Measurements from ENCODE around the gene ST6GALNAC3. TPM values are rescaled to one million over a fixed set of nuclear protein-coding genes. Genes with fewer than 3 reads are reported as not detected.
A peak's percentile ranks its signal among the peaks of the same experiment; 100 is the strongest.
"Not testable (repeated sequence)": the region's sequence is repeated elsewhere in the genome, so short reads cannot be mapped to it uniquely, and the experiment has no call there.

ST6GALNAC3 gene
- total RNA-seq, 1 donor from 2014 or later, result 22.0 TPM

DNA sequence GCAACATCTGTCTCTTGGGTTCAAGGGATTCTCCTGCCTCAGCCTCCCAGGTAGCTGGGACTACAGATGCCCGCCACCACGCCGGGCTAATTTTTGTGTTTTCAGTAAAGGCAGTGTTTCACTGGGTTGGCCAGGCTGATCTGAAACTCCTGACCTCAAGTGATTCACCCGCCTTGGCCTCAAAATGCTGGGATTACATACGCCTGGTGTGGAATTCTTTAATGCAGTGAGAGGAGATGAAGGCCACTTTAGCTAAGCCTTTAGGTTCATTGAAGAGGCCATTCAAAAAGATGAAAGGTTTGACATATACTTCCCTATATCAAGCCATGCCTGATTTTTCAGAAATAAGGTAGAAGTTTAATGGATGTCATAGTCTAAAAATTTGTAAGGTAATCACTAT, 162.7 kb downstream of the ST6GALNAC3 start:
- Mint-ChIP-seq H3K9me3 (peaks cover 5% of the 10 kb centered on the region), H3K27ac (ENCODE audit: unreplicated experiment) (no peak overlapping the region), H3K27me3 (ENCODE audit: low read depth) (no peaks in the 10 kb centered on the region), H3K4me3 (no peak overlapping the region), H3K36me3 (ENCODE audit: low read depth) (no peaks in the 10 kb centered on the region), H3K4me1 (peaks cover 30% of the 10 kb centered on the region)
- TF ChIP-seq, protein P1, sequence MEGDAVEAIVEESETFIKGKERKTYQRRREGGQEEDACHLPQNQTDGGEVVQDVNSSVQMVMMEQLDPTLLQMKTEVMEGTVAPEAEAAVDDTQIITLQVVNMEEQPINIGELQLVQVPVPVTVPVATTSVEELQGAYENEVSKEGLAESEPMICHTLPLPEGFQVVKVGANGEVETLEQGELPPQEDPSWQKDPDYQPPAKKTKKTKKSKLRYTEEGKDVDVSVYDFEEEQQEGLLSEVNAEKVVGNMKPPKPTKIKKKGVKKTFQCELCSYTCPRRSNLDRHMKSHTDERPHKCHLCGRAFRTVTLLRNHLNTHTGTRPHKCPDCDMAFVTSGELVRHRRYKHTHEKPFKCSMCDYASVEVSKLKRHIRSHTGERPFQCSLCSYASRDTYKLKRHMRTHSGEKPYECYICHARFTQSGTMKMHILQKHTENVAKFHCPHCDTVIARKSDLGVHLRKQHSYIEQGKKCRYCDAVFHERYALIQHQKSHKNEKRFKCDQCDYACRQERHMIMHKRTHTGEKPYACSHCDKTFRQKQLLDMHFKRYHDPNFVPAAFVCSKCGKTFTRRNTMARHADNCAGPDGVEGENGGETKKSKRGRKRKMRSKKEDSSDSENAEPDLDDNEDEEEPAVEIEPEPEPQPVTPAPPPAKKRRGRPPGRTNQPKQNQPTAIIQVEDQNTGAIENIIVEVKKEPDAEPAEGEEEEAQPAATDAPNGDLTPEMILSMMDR (conservative IDR thresholded peaks at IDR 0.05), result no peak
- DNase-seq (ENCODE audit: low read depth, low spot score), result no peak

DNA sequence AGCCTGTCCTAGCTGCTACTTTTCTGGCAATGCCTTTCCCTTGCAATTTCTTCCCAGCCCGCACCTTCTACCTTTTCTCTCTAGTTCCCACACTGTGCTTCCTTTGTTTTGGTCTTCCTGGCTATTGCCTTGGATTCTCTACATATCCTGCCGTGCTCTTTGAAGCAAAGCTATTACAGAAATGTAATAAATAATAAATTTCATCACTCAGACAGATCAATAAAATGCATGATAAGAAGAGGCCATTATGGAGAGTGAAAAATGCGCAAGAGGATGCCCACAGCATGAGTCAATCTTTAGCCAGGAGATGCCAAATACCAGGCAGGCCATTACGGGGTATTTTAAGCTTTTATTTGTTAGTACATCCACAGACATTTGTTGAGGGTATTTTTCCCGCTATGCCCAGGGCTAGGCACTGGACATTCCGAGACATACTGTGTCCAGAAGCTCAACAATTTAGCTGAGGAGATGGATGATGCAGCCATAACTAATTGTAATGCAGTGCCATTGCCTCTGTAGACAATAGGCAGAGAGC, 163.6 kb downstream of the ST6GALNAC3 start:
- Mint-ChIP-seq H3K4me3 (no peak overlapping the region), H3K27me3 (ENCODE audit: low read depth) (no peaks in the 10 kb centered on the region), H3K27ac (ENCODE audit: unreplicated experiment) (no peak overlapping the region), H3K36me3 (ENCODE audit: low read depth) (peaks cover 3% of the 10 kb centered on the region), H3K9me3 (peaks cover 7% of the 10 kb centered on the region), H3K4me1 (peaks cover 30% of the 10 kb centered on the region)
- TF ChIP-seq, protein P1 (conservative IDR thresholded peaks at IDR 0.05), result no peak
- DNase-seq (ENCODE audit: low read depth, low spot score), result no peak

DNA sequence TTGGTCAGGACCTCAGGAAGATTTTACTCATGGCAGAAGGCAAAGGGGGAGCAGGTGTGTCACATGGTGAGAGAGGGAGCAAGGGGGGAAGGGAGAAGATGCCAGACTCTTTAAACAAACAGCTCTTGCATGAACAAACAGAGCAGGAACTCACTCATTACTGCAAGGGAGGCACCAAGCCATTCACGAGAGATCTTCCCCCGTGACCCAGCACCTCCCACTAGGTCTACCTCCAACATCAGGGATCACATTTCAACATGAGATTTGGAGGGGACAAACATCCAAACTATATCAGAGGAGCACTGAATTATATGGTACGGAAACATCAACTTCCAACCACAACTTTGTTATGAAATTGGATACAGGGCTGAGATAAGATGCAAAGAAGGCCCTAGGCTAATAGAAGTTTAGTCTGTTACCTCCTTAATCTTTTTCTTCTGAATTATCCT, 164.9 kb downstream of the ST6GALNAC3 start:
- Mint-ChIP-seq H3K4me3 (no peak overlapping the region), H3K4me1 (peaks cover 24% of the 10 kb centered on the region), H3K27ac (ENCODE audit: unreplicated experiment) (no peak overlapping the region), H3K36me3 (ENCODE audit: low read depth) (peaks cover 12% of the 10 kb centered on the region), H3K9me3 (peaks cover 10% of the 10 kb centered on the region), H3K27me3 (ENCODE audit: low read depth) (no peaks in the 10 kb centered on the region)
- DNase-seq (ENCODE audit: low read depth, low spot score), result no peak
- TF ChIP-seq, protein P1 (conservative IDR thresholded peaks at IDR 0.05), result no peak

DNA sequence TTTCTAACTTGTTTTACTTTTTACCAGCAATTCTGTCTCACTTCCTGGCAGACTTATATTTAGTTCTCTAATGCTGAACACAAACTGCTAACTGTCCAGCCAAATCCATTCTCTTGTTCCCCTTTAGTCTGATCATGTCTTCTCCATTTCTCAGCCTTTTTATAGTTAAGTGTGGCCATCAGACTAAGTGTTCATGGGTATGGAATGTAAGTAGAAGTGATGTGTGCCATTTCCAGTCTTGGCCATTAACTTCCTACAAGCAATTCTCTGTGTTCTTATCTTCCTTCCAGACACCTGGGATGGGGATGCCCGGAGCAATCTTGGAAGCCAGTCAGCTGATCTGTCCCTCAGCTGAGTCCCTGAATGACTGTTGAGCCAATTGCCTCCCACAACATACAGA, 165.8 kb downstream of the ST6GALNAC3 start:
- peaks cover 23% of the 10 kb centered on the region for H3K4me1 Mint-ChIP-seq
- no peak overlapping the region for H3K4me3 Mint-ChIP-seq
- DNase-seq (ENCODE audit: low read depth, low spot score), result no peak
- H3K9me3 Mint-ChIP-seq, result peaks cover 11% of the 10 kb centered on the region
- H3K27ac Mint-ChIP-seq (ENCODE audit: unreplicated experiment), result peak overlapping the region; percentile 59
- TF ChIP-seq, protein P1 (conservative IDR thresholded peaks at IDR 0.05), result no peak
- no peaks in the 10 kb centered on the region for H3K27me3 Mint-ChIP-seq (ENCODE audit: low read depth)
- H3K36me3 Mint-ChIP-seq (ENCODE audit: low read depth), result peaks cover 14% of the 10 kb centered on the region

DNA sequence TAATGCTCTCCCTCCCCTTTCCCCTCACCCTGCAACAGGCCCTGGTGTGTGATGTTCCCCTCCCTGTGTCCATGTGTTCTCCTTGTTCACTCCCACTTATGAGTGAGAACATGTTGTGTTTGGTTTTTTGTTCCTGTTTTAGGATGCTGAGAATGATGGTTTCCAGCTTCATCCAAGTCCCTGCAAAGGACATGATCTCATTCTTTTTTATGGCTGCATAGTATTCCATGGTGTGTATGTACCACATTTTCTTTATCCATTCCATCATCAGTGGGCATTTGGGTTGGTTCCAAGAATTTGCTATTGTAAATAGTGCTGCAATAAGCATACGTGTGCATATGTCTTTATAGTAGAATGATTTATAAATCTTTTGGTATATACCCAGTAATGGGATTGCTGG, 168.0 kb downstream of the ST6GALNAC3 start:
- Mint-ChIP-seq H3K9me3 (peaks cover 11% of the 10 kb centered on the region), H3K36me3 (ENCODE audit: low read depth) (peaks cover 14% of the 10 kb centered on the region), H3K4me1 (peaks cover 30% of the 10 kb centered on the region)
- not testable (repeated sequence) for DNase-seq (ENCODE audit: low read depth, low spot score); H3K27me3 Mint-ChIP-seq (ENCODE audit: low read depth); H3K27ac Mint-ChIP-seq (ENCODE audit: unreplicated experiment); H3K4me3 Mint-ChIP-seq

DNA sequence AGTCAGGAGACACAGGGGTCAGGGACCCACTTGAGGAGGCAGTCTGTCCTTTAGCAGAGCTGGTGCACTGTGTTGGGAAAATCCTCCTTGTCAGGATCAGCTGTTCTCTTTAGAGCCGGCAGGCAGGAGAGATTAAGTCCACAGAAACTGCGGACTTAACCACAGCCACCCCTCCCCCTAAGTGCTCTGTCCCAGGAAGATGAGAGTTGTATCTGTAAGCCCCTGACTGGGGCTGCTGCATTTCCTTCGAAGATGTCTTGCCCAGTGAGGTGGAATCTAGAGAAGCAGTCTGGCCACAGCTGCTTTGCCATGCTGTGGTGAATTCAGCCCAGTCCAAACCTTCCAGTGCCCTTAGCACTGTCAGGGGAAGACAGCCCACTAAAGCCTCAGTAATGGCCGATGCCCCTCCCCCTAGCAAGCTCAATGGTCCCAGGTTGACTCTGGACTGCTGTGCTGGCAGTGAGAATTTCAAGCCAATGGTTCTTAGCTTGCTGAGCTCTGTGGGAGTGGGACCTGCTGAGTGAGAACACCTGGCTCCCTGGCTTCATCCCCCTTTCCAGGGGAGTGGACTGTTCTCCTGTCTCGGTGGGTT, 172.8 kb downstream of the ST6GALNAC3 start:
- H3K4me3 Mint-ChIP-seq, result no peak overlapping the region
- no peaks in the 10 kb centered on the region for H3K27me3 Mint-ChIP-seq (ENCODE audit: low read depth)
- DNase-seq (ENCODE audit: low read depth, low spot score), result no peak
- H3K27ac Mint-ChIP-seq (ENCODE audit: unreplicated experiment), result no peak overlapping the region
- H3K9me3 Mint-ChIP-seq, result peaks cover 11% of the 10 kb centered on the region
- H3K36me3 Mint-ChIP-seq (ENCODE audit: low read depth), result peaks cover 14% of the 10 kb centered on the region
- peaks cover 16% of the 10 kb centered on the region for H3K4me1 Mint-ChIP-seq
- TF ChIP-seq, protein P1 (conservative IDR thresholded peaks at IDR 0.05), result no peak

Measured in neural crest cell (in vitro differentiated cells).